GM13977 (cell line): Measurements from ENCODE around the gene KTN1.

Source experiments
- DNase-seq: peaks from one replicate; pipeline ENCODE4 v3.0.0; 2012; ENCODE audit warnings: low spot score
- in situ Hi-C: fragments of 300-500 bp; cut with MboI; formaldehyde crosslinking; loops from one replicate; pipeline ENCODE4 v1.12.0; 2022; ENCODE audit warnings: low sequenced_read_pairs, low pct_unique_long_range_greater_than_20kb, mixed read lengths, inconsistent platforms; ENCODE audit not compliant: unreplicated experiment
- TF ChIP-seq, protein P1 (sequence below): IDR thresholded peaks from 2 replicates; pipeline ENCODE4 v1.5.1; 2012; ENCODE audit warnings: mild to moderate bottlenecking, control low read depth; ENCODE audit not compliant: insufficient read depth; ENCODE audit errors: extremely low read depth, missing control alignments

KTN1 gene

DNA sequence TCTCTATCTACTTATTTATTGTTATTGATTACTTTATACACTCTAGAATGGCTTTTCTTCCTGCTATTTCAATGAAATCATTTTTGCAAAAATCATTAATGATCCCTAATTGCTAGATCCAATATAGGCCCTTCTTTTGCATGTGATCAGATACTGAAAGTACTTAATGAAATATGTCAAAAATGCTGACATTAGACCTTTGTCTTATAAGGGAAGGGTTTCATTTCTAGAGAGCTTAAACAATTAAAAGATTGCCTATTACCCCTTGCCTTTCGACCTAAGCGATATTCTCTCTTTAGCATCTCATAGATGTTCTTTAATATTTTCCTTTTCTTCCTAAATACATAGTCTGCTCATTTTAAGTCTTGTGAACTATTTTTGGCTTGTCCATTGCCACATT is 101.1 kb downstream of the KTN1 start:
- TF ChIP-seq, protein P1, sequence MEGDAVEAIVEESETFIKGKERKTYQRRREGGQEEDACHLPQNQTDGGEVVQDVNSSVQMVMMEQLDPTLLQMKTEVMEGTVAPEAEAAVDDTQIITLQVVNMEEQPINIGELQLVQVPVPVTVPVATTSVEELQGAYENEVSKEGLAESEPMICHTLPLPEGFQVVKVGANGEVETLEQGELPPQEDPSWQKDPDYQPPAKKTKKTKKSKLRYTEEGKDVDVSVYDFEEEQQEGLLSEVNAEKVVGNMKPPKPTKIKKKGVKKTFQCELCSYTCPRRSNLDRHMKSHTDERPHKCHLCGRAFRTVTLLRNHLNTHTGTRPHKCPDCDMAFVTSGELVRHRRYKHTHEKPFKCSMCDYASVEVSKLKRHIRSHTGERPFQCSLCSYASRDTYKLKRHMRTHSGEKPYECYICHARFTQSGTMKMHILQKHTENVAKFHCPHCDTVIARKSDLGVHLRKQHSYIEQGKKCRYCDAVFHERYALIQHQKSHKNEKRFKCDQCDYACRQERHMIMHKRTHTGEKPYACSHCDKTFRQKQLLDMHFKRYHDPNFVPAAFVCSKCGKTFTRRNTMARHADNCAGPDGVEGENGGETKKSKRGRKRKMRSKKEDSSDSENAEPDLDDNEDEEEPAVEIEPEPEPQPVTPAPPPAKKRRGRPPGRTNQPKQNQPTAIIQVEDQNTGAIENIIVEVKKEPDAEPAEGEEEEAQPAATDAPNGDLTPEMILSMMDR: no peak
- in situ Hi-C loops: no loop called here
- no peak for DNase-seq

- in situ Hi-C loops: no loop called here
- DNase-seq: no peak
- TF ChIP-seq, protein P1: no peak
Observed at GRCh38 chr14:55684956-55685584, 105.1 kb downstream of the KTN1 start.

DNA sequence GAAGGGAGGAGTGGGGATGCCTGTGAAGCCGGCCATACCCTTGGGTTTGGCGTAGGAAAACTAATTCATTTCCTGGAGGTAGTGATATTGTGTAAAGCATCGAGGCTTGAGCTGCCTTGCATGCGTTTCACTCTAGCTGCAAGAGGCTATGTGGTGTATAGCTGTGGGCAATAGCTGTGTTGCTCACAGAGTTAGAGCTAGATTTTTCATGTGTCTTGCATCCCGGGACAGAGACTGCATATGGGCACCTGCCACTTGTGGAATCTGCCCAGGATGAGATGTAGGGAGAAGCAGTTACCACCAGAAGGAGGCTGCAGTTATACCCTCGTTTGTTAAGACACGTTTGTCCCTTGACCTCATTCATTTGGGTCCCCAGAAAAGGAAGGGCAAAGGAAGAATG is 106.7 kb downstream of the KTN1 start:
- TF ChIP-seq, protein P1: no peak
- DNase-seq: no peak
- in situ Hi-C loops: no loop called here

DNA sequence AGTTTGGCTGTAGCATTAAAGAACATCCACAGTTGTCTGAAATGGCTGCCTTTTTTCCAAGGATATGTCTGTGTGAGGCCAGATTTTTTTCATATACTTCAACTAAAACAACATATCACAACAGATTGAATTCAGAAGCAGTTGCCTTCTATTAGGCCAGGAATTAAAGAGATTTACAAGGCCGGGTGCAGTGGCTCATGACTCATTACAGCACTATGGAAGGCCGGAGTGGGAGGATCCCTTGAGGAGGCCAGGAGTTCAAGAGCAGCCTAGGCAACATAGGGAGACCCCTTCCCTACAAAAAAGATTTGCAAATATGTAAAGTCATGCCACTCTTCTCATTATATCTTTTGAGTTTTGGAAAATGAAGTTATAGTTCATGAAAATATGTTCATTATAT is 108.6 kb downstream of the KTN1 start:
- DNase-seq: no peak
- TF ChIP-seq, protein P1: no peak
- in situ Hi-C loops: no loop called here

DNA sequence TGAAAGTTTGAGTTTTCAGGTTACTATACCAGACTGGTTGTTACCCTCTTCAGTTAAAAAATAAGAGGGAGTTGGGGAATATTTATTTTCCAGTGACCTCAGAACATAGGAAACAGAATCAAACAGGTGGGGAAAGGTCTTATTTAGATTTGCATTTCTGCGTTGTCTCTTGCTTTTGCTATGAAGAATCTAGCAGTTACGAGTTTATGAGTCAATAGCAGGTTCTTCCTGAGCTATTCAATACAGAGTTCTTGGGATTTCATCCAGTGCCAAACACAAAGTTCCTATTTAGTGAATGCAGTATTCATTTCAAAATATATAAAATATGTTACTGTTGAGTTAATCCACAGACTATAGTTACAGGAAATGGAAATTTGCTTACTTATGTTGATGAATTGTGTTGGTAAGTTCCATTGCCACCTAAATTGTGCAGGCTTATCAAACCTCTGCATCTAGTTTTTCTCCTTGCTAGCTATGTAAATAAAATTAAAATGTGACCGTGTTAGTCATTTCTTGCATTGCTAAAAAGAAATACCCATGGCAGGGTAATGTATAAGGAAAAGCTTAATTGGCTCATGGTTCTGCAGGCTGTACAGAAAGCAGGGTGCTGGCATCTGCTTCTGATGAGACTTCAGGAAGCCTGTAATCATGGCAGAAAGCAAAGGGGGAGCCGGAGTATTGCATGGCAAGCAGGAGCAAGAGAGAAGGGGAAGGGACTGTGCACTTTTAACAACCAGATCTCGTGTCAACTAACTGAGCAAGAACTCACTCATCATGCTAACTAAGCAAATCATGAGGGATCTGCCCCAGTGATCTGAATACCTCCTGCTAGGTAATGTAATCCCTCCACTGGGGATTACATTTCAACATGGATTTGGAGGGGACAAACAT is 110.2 kb downstream of the KTN1 start:
- DNase-seq: no peak
- in situ Hi-C loops: no loop called here
- TF ChIP-seq, protein P1: no peak

GRCh38 chr14:55691659-55692058 is 111.7 kb downstream of the KTN1 start:
- TF ChIP-seq, protein P1: no peak
- no peak for DNase-seq
- in situ Hi-C loops: no loop called here
